A673 (cell line): Measurements from ENCODE around the gene SARS1. TPM values are rescaled to one million over a fixed set of nuclear protein-coding genes. Genes with fewer than 3 reads are reported as not detected.

ENCODE experiments used
- BruUV-seq: library from RNA; stranded (reverse); fragments of 400-500 nt; replicated peaks from 2 replicates; lab custom pipeline; 2021; lab: Mats Ljungman, UMichigan
- CTCF ChIA-PET: fragments of 300-600 bp; sonication (Branson Sonifier 250); formaldehyde crosslinking; loops from one replicate; lab custom pipeline; 2022; ENCODE audit warnings: antibody characterized with exemption; lab: Charles Lee
- POLR2A ChIA-PET: fragments of 300-600 bp; sonication (Branson Sonifier 250); formaldehyde crosslinking; loops from one replicate; lab custom pipeline; 2022; ENCODE audit warnings: antibody characterized with exemption; ENCODE audit not compliant: low non-redundant PET; lab: Charles Lee
- DNase-seq: peaks from one replicate; pipeline ENCODE4 v3.0.0-alpha.2; 2015; ENCODE audit warnings: low spot score
- H3K27ac ChIP-seq: fragments of 200-600 bp; sonication (generic); 2 replicates; pipeline ENCODE4 v1.5.1; 2016; ENCODE audit warnings: mixed run types, low read depth, mild to moderate bottlenecking, mixed read lengths, antibody characterized with exemption, low read length; ENCODE audit not compliant: poor library complexity, severe bottlenecking
- H3K27me3 ChIP-seq: fragments of 200-600 bp; sonication (generic); replicated peaks from 2 replicates; pipeline ENCODE4 v1.6.1; 2017; ENCODE audit warnings: mixed run types, low read depth, mild to moderate bottlenecking, mixed read lengths, antibody characterized with exemption, low read length; ENCODE audit not compliant: insufficient read depth, poor library complexity
- H3K36me3 ChIP-seq: fragments of 200-600 bp; sonication (generic); 2 replicates; pipeline ENCODE4 v1.6.1; 2016; ENCODE audit warnings: mixed run types, mild to moderate bottlenecking, mixed read lengths, antibody characterized with exemption, low read length; ENCODE audit not compliant: insufficient read depth, poor library complexity, severe bottlenecking
- H3K4me1 ChIP-seq: fragments of 200-600 bp; sonication (generic); 2 replicates; pipeline ENCODE4 v1.6.1; 2017; ENCODE audit warnings: mixed run types, mild to moderate bottlenecking, mixed read lengths, antibody characterized with exemption, low read length; ENCODE audit not compliant: insufficient read depth, poor library complexity, severe bottlenecking
- H3K4me3 ChIP-seq: fragments of 200-600 bp; sonication (generic); 2 replicates; pipeline ENCODE4 v1.5.1; 2016; ENCODE audit warnings: low read depth, mixed run types, mild to moderate bottlenecking, mixed read lengths, low read length; ENCODE audit not compliant: poor library complexity, severe bottlenecking
- H3K9me3 ChIP-seq: fragments of 200-600 bp; sonication (generic); 2 replicates; pipeline ENCODE4 v1.6.1; 2016; ENCODE audit warnings: mixed run types, low read depth, mild to moderate bottlenecking, mixed read lengths, antibody characterized with exemption, low read length; ENCODE audit not compliant: poor library complexity, severe bottlenecking
- EZH2 ChIP-seq: fragments of 200-600 bp; sonication (generic); IDR thresholded peaks from 2 replicates; pipeline ENCODE4 v1.6.1; 2017; ENCODE audit warnings: borderline replicate concordance, low read depth, mild to moderate bottlenecking, mixed read lengths, antibody characterized with exemption, low read length; ENCODE audit not compliant: poor library complexity, severe bottlenecking
- intact Hi-C: fragments of 100-400 bp; cut with micrococcal nuclease; formaldehyde crosslinking; loops from one replicate; pipeline ENCODE4 v1.10.0; 2022; ENCODE audit not compliant: unreplicated experiment
- total RNA-seq: library from RNA; stranded (reverse); gene quantifications from 2 replicates; pipeline ENCODE4 v1.2.3, GENCODE V29; 2021
- TF ChIP-seq, protein P1 (sequence below): fragments of 300-800, 200-600 bp; sonication (generic); conservative IDR thresholded peaks from 2 replicates; pipeline ENCODE4 v1.5.1; 2017; ENCODE audit warnings: low read depth, mild to moderate bottlenecking, antibody characterized with exemption, low read length, moderate library complexity, mixed read lengths

SARS1 gene
- total RNA-seq, 1 experiment from 2014 or later: 259 TPM

DNA sequence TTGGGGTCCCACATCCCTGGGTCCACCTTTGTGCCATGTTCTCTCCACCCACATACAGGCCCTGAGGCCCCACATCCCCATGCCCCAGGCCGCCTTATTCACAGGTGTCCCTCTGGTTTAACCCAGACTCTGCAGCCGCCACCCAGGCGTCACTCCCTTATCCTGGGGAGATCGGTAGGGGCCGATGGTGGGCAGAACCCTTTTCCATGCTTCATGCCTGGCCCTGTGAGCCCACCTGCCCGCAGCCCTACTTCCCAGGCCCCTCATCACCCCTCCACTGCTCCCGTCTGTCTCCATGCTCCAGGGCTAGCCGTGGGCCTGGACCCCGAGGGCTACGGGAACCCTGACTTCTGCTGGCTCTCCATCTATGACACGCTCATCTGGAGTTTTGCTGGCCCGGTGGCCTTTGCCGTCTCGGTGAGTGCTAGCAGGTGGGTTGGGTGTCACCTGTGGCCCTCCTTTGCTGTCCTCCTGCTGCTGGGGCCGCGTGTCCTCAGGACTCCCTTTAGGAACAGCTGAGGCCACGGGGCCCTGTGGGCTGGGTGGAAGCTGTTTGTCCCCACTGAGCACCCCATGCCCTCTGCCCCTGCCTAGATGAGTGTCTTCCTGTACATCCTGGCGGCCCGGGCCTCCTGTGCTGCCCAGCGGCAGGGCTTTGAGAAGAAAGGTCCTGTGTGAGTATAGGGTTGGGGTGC is 57.1 kb downstream of the SARS1 start:
- Histone ChIP-seq H3K9me3 (no peaks in the 10 kb centered on the region), H3K4me3 (no peak overlapping the region), H3K27ac (no peak overlapping the region), H3K36me3 (peaks cover 23% of the 10 kb centered on the region), H3K27me3 (no peaks in the 10 kb centered on the region), H3K4me1 (no peaks in the 10 kb centered on the region)
- no TSS peak for BruUV-seq
- CTCF ChIA-PET: no interaction called here
- DNase-seq: no peak
- POLR2A ChIA-PET: no interaction called here
- intact Hi-C loops: no loop called here
- TF ChIP-seq, protein P1, sequence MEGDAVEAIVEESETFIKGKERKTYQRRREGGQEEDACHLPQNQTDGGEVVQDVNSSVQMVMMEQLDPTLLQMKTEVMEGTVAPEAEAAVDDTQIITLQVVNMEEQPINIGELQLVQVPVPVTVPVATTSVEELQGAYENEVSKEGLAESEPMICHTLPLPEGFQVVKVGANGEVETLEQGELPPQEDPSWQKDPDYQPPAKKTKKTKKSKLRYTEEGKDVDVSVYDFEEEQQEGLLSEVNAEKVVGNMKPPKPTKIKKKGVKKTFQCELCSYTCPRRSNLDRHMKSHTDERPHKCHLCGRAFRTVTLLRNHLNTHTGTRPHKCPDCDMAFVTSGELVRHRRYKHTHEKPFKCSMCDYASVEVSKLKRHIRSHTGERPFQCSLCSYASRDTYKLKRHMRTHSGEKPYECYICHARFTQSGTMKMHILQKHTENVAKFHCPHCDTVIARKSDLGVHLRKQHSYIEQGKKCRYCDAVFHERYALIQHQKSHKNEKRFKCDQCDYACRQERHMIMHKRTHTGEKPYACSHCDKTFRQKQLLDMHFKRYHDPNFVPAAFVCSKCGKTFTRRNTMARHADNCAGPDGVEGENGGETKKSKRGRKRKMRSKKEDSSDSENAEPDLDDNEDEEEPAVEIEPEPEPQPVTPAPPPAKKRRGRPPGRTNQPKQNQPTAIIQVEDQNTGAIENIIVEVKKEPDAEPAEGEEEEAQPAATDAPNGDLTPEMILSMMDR: no peak
- no peak for TF ChIP-seq EZH2

DNA sequence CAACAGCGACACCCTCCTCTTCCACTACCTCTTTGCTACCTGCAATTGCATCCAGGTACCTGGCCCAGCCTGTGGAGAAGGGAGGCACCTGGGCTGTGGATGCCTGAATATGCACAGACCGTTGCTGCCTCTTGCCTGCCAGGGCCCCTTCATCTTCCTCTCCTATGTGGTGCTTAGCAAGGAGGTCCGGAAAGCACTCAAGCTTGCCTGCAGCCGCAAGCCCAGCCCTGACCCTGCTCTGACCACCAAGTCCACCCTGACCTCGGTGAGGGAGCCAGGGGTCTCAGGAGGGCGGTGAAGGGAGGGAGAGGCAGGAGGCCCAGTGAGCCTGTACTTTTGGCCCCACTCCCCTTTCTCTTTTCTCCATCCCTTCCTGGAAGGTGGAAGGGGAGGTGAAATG is 57.7 kb downstream of the SARS1 start:
- DNase-seq: no peak
- H3K4me1 ChIP-seq: no peaks in the 10 kb centered on the region
- intact Hi-C loops: no loop called here
- no peak overlapping the region for H3K27ac ChIP-seq
- H3K4me3 ChIP-seq: no peak overlapping the region
- CTCF ChIA-PET: no interaction called here
- peaks cover 23% of the 10 kb centered on the region for H3K36me3 ChIP-seq
- BruUV-seq: no TSS peak
- H3K9me3 ChIP-seq: no peaks in the 10 kb centered on the region
- H3K27me3 ChIP-seq: no peaks in the 10 kb centered on the region
- no peak for TF ChIP-seq EZH2
- TF ChIP-seq, protein P1: no peak
- POLR2A ChIA-PET: no interaction called here

DNA sequence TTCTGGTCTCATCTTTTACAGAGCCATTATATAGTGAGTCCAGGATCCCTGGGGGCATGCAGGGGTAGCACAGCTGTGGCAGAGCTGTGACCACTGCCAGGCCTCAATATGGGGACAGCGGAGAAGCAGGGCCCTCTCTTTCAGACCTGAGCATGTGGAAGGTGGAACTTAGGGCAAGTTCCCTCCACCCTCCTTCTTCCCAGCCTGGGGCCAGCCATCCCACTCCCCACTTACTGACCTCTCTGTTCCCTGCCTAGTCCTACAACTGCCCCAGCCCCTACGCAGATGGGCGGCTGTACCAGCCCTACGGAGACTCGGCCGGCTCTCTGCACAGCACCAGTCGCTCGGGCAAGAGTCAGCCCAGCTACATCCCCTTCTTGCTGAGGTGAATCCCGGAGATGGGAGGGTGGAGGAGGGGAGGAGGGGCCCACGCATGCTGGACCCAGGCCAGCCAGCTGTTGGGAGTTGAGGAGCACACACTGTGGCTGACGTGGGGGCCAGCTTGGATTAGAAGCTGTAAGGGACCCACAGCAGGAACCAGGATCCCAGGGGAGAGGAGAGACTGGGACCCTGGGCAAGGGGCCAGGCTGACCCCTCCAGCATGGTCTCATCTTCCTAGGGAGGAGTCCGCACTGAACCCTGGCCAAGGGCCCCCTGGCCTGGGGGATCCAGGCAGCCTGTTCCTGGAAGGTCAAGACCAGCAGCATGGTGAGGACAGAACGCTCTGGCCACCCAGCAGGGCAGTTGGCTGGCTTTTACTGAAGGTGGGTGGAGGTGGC is 58.5 kb downstream of the SARS1 start:
- intact Hi-C loops: no loop called here

More for the DNA sequence above, 58.5 kb downstream of the SARS1 start:
- no TSS peak for BruUV-seq
- ChIA-PET CTCF (no interaction called here), POLR2A (no interaction called here)
- no peak overlapping the region for H3K27ac ChIP-seq
- H3K4me3 ChIP-seq: no peak overlapping the region
- H3K27me3 ChIP-seq: no peaks in the 10 kb centered on the region
- peaks cover 23% of the 10 kb centered on the region for H3K36me3 ChIP-seq
- H3K4me1 ChIP-seq: no peaks in the 10 kb centered on the region
- TF ChIP-seq, protein P1: no peak
- no peak for TF ChIP-seq EZH2
- no peaks in the 10 kb centered on the region for H3K9me3 ChIP-seq
- no peak for DNase-seq
